IPS-NIHi11 (cell line): ENCODE data around the gene CDH24.

ENCODE experiments used
- DNase-seq: peaks from one replicate; pipeline ENCODE4 v3.0.0; 2012; ENCODE audit warnings: mixed read lengths, low spot score

Gene CDH24

GRCh38 chr14:23066368-23066767 lies 9.0 kb upstream of the CDH24 start:
- no peak for DNase-seq

DNA sequence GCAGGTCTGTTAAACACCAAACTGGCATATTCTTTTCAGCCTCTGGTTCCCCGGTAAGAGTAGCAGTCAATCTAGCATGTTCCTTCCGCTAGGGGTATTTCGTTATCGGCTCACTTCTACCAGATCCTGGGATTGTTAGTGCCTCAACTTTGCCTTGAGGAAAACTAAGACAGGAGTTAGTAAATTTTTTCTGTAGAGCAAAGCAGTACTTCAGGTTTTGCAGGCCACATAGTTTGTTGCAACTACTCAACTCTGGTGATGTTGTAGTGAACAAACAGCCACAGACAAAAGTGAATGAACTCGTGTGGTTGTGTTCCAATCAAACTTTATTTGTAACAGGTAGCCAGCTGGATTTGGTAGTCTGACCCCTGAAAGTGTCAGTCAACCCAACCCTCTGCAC lies 6.3 kb upstream of the CDH24 start:
- DNase-seq, result no peak

DNA sequence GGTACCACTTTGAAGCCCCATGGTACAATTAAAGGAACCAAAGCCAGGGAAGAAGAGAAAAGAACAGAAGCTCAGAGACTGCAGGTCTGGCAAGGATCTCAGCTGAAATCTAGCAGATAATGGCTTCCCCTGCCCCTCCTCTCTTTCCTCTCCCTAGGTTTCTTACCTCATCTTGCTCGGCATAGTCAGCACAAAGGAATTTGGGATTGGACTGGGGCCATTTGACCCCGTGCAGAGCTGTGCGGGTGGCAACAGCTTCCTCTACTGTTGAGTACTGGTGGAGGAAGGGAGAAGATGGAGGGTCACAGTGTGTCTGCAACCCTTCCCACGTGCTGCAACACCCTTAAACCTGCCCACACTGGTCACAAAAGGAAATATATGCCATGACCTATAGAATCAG lies 4.7 kb upstream of the CDH24 start:
- DNase-seq, result no peak

DNA sequence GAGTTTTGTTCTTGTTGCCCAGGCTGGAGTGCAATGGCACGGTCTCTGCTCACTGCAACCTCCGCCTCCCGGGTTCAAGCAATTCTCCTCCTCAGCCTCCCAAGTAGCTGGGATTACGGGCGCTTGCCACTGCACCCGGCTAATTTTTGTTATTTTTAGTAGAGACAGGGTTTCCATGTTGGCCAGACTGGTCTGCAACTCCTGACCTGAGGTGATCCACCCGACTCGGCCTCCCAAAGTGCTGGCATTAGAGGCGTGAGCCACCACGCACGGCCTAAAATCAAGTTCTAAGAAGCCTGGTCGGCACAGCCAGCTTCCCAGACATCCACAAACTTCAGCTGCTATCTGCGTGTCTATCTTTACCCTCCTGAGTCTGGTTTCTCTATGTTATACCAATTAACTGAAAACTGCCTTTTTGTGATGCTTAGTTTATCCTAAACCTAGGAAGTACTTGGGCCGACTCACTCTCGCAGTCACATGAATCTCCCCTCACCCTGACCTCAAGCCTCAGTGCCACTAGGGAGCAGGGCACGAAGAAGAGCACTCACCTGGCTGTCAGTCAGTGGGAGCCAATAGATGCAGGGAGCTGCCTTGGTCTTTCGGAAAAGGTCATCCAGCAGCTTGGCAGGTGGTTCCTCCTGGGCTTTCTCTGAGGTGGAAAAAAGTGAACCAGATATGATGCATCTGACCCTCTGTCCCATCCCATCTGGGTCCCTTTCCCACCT lies 3.4 kb upstream of the CDH24 start:
- no peak for DNase-seq

DNA sequence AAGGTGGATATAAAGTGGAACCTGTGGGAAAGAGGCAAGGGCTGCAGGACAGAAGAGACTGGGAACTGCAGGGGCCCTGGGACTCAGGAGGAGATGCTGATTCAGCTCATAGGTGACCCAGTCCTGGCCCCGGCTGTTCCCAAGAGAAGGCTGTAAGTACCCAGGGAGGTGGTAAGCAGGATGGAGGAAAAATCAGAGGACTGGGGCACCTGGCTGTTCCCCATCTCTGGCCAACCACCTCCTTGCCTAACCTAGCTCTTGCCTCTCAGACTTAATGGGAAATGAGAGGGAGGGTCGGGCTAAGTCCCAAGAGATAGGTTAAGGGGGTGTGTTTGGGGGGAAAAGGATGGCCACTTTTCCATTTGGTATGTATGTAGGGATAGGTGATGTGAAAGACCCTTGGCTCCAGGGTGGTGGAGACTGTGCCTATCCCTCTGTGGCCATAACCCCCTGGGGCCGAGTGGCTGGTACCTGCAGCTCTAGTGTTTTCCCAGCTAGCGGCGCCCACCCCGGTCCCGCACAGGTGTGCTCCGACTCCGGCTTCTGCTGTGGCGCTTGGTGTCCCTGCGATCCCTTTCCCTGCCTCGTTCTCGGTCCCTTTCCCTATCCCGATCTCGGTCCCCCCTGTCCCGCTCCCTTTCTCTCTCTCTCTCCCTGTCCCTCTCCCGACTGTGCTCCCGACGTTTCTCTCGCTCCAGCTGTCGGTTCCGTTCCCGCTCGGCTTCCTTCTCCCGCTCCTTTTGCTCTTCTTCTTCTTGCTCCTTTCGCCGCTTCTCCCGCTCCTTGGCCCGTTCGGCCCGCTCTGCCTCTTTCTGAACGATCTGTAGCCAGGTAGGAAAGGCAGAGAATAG lies 1.6 kb upstream of the CDH24 start:
- DNase-seq, result no peak

DNA sequence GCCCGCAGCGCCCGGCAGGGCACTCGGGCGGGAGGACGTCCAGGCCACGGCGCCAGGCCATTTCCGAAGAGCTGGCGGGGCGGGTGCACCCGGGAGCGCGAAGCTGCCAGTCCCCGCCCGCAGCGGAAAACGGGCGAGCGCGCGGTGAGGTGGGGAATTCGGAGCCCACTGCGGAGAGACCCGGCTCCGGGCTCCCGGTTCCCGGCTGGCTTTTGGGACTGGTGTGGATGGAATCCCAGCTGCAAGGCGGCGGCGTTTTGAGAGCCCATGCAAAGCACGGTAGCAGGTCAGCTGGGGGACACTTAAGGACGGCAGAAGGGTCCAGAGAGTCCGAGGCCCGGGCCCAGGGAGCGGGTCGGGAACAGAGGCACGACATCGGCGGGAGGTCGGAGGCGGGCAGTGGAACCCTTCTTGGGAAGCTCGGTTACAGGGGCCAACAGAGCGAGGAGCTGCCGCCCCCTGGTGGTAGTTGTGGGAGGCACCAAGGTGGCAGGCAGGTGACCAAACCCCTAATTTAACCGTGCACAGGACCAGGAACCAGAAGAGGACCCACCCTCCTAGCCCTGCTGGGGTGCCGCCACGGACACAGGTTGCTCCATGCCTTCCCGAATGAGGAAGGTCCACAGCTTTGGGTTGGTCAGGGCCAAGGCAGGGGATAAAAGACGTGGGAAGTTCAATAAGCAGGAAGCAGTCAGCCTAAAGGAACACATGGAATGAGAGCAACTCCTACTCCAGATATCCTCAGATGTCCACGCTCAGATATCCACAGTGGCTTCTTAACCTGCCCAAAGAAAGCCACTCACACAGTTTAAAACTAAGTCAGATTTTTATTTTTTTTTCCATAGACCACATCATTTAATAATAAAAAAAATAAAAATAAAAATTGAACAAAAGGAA lies 685 bp upstream of the CDH24 start:
- DNase-seq, result peak; percentile 90

GRCh38 chr14:23056145-23056955 lies 970 bp downstream of the CDH24 start:
- DNase-seq, result peak; percentile 89

GRCh38 chr14:23055621-23056144 lies 1.6 kb downstream of the CDH24 start:
- DNase-seq, result no peak

GRCh38 chr14:23055147-23055550 lies 2.2 kb downstream of the CDH24 start:
- no peak for DNase-seq

DNA sequence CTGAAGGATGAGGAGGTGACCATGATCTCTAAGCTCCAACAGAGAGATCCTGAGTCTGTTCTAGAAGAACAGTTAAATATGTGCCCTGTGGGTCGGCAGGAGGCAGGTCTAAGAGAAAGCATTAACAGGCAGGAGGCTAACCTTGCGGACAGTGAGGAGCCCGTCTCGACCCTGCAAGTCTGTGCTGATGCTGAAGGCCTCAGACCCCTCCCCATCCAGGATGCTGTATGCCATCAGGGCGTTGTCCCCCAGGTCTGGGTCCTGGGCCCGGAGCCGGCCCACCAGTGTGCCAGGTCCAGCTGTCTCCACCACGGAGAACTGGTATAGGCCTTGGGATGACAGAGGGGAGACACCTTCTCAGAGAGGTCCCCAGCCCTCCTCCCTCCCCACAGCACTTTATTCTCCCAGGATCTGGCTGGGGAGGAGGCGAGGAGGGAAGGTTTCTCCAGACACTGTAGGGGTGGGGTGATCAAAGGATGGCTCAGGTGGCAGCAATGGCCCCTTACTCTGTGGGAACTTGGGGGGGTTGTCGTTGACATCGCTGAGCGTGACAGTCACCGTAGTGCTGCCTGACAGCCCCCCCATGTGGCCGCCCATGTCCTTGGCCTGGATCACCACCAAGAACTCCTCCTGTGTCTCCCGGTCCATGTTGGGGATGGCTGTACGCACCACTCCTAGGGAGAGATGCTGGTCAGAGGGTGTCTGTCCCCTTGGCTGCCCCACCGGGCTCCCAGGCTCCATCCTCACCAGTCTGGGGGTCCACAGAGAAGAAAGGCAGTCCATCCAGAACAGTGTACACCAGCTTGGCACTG lies 3.1 kb downstream of the CDH24 start:
- DNase-seq, result peak; percentile 58

- DNase-seq, result no peak
These were observed 3.9 kb downstream of the CDH24 start for GRCh38 chr14:23053426-23053825.

DNA sequence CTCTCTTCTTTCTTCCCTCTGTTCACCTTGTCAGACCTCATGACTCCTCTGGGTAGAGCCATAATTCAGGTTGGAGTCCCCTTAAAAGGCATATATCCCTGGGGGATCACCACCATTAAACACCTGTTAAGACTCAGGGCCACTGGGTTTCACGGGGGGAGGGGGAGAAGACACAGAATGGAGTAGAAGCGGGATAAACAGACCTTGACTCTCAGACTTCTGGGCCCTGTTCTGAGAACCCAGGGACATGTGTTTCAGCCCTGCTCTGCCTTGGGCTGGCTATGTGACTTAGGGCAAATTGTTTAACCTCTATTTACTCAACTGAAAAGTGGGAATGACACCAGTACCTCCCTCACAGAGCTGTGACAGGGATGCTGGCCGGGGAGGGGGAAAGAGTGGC lies 4.6 kb downstream of the CDH24 start:
- no peak for DNase-seq

GRCh38 chr14:23052182-23052623 lies 5.1 kb downstream of the CDH24 start:
- DNase-seq, result no peak

- no peak for DNase-seq
These were observed 5.9 kb downstream of the CDH24 start for GRCh38 chr14:23051141-23052057.

- DNase-seq, result no peak
These were observed 8.3 kb downstream of the CDH24 start for GRCh38 chr14:23049011-23049410.

GRCh38 chr14:23047751-23048693 lies 9.3 kb downstream of the CDH24 start:
- no peak for DNase-seq

DNA sequence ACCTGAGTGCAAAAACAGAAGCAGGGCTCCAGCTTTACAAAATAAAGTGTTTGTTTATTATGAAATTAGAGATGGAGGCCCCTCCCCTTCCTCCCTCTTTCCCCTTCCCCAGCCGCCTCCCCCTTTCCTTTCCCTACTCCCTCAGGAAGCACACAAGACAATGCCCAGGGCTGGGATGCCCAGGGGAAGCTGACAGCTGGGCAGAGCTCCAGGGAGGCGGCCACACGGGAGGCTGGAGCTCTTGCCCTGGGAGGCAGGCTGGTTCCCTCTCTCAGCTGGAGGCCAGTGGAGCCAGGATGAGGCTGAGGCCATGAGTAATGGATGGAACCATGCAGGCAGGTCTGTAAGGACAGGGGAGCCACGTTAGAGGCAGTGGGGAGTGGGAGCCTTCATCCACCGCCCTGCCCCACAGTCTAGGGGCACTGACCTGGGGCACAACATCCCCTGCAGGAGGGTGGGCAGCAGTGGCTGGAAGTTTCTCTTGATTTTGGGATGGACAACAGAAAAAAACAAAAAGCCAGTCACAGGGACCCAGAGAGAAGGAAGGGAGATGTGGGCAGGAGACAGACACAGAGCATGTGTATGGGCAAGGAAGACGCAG lies 10.2 kb downstream of the CDH24 start:
- no peak for DNase-seq
